GM06990 (cell line): ENCODE data around the gene NOTUM.

ENCODE experiments used
- DNase-seq: peaks from one replicate; pipeline ENCODE4 v3.0.0-alpha.2; 2011; ENCODE audit not compliant: insufficient read length; ENCODE audit errors: extremely low read depth
- H3K27me3 ChIP-seq: replicated peaks from 2 replicates; pipeline ENCODE4 v1.6.0; 2011; ENCODE audit warnings: low read length; ENCODE audit not compliant: control insufficient read depth, insufficient read depth
- H3K36me3 ChIP-seq: 2 replicates; pipeline ENCODE4 v1.5.1; 2011; ENCODE audit warnings: low read length; ENCODE audit not compliant: control insufficient read depth, insufficient read depth
- H3K4me3 ChIP-seq: replicated peaks from 2 replicates; pipeline ENCODE4 v1.5.1; 2011; ENCODE audit warnings: low read depth, mild to moderate bottlenecking, control low read depth, low read length
- CTCF ChIP-seq: IDR thresholded peaks from 2 replicates; pipeline ENCODE4 v1.5.1; 2011; ENCODE audit warnings: low read length, control low read depth, mild to moderate bottlenecking, inconsistent platforms; ENCODE audit not compliant: insufficient read depth, poor library complexity, severe bottlenecking

Gene NOTUM

GRCh38 chr17:81903415-81903831, 57.6 kb downstream of the NOTUM start:
- H3K36me3 ChIP-seq = peaks cover 22% of the 10 kb centered on the region
- H3K4me3 ChIP-seq = no peak overlapping the region
- no peak for TF ChIP-seq CTCF
- no peak for DNase-seq
- no peaks in the 10 kb centered on the region for H3K27me3 ChIP-seq

- no peak for DNase-seq
- H3K27me3 ChIP-seq = no peaks in the 10 kb centered on the region
- no peak for TF ChIP-seq CTCF
- no peak overlapping the region for H3K4me3 ChIP-seq
- H3K36me3 ChIP-seq = peaks cover 25% of the 10 kb centered on the region
Observed at GRCh38 chr17:81902653-81903414, 58.2 kb downstream of the NOTUM start.
